HCT116 (cell line): ENCODE measurements around the gene DMRT3. TPM values are rescaled to one million over a fixed set of nuclear protein-coding genes. Genes with fewer than 3 reads are reported as not detected.

ENCODE experiments used
- ATAC-seq: fragments of 200-7000 bp; cut with Tn5 transposase; 2 replicates; pipeline ENCODE4 v1.9.1; 2020; ENCODE audit warnings: mild to moderate bottlenecking, moderate library complexity
- BruUV-seq: library from RNA; stranded (reverse); fragments of 400-500 nt; replicated peaks from 2 replicates; lab custom pipeline; 2021; lab: Mats Ljungman, UMichigan
- CTCF ChIA-PET: fragments of 300-600 bp; sonication (Branson Sonifier 250); formaldehyde crosslinking; loops from one replicate; lab custom pipeline; 2021; ENCODE audit warnings: antibody characterized with exemption; lab: Charles Lee
- POLR2A ChIA-PET: fragments of 300-600, 350-600 bp; sonication (Branson Sonifier 250); formaldehyde crosslinking; loops from one replicate; lab custom pipeline; 2021; ENCODE audit warnings: antibody characterized with exemption; lab: Charles Lee
- RAD21 ChIA-PET, 2 experiments: fragments of 300-600 bp; sonication (Branson Sonifier 250); formaldehyde crosslinking; loops; one replicate each; lab custom pipeline; 2023; ENCODE audit warnings: low total read pairs in 2 of 2; ENCODE audit not compliant: uncharacterized antibody in 2 of 2, unreplicated experiment in 2 of 2, low non-redundant PET in 1 of 2; lab: Charles Lee
- DNase-seq: peaks from one replicate; pipeline ENCODE4 v3.0.0-alpha.2; 2010; ENCODE audit warnings: low read depth, low spot score
- H2AFZ ChIP-seq: fragments of 200-600 bp; shearing (Covaris generic), sonication (generic); 2 replicates; pipeline ENCODE4 v1.6.1; 2017; ENCODE audit warnings: low read depth, mixed run types, mixed read lengths, antibody characterized with exemption, low read length; ENCODE audit not compliant: poor library complexity, severe bottlenecking
- H3K27ac ChIP-seq: 2 replicates; pipeline ENCODE4 v1.5.1; 2012; ENCODE audit warnings: low read depth, low read length
- H3K27me3 ChIP-seq: fragments of 200-600 bp; sonication (generic); 2 replicates; pipeline ENCODE4 v1.6.1; 2016; ENCODE audit warnings: mixed run types, low read length, mixed read lengths; ENCODE audit not compliant: insufficient read depth
- H3K36me3 ChIP-seq, 2 experiments: fragments of 200-500 bp in 1 of 2; fragments of 200-600 bp in 1 of 2; sonication (Bioruptor generic) in 1 of 2; sonication (generic) in 1 of 2; 2 replicates each; pipeline versions ENCODE4 v1.5.1 to v1.6.1; 2014 to 2016; ENCODE audit warnings: low read length in 2 of 2, inconsistent platforms in 1 of 2, mixed read lengths in 1 of 2, mixed run types in 1 of 2; ENCODE audit not compliant: insufficient read depth in 2 of 2, control insufficient read depth in 1 of 2
- H3K4me1 ChIP-seq, 2 experiments: fragments of 200-600 bp in 1 of 2; sonication (generic) in 1 of 2; 2 replicates each; pipeline versions ENCODE4 v1.5.1 to v1.6.1; 2012 to 2017; ENCODE audit warnings: low read length in 2 of 2, inconsistent platforms in 1 of 2, mild to moderate bottlenecking in 1 of 2, mixed read lengths in 1 of 2, mixed run types in 1 of 2, moderate library complexity in 1 of 2; ENCODE audit not compliant: insufficient read depth in 2 of 2, control insufficient read depth in 1 of 2
- H3K4me2 ChIP-seq: fragments of 200-600 bp; sonication (generic); 2 replicates; pipeline ENCODE4 v1.6.1; 2017; ENCODE audit warnings: mixed run types, low read length, mixed read lengths
- H3K4me3 ChIP-seq, 2 experiments: fragments of 200-600 bp in 1 of 2; sonication (generic) in 1 of 2; replicated peaks in 1 of 2; 2 replicates each; pipeline ENCODE4 v1.5.1; 2011 to 2016; ENCODE audit warnings: low read length in 2 of 2, control low read depth in 1 of 2, low read depth in 1 of 2, mild to moderate bottlenecking in 1 of 2, mixed read lengths in 1 of 2, mixed run types in 1 of 2
- H3K79me2 ChIP-seq: fragments of 200-600 bp; sonication (generic); 2 replicates; pipeline ENCODE4 v1.6.1; 2017; ENCODE audit warnings: mild to moderate bottlenecking, mixed run types, low read length, moderate library complexity, mixed read lengths; ENCODE audit not compliant: insufficient read depth
- H3K9ac ChIP-seq: fragments of 200-600 bp; sonication (generic); 2 replicates; pipeline ENCODE4 v1.6.1; 2016; ENCODE audit warnings: low read length, mixed read lengths
- H3K9me2 ChIP-seq: fragments of 200-600 bp; sonication (generic), shearing (Covaris generic); 2 replicates; pipeline ENCODE4 v1.6.1; 2017; ENCODE audit warnings: mixed run types, mild to moderate bottlenecking, moderate library complexity; ENCODE audit not compliant: insufficient read depth
- H3K9me3 ChIP-seq, 2 experiments: fragments of 200-500 bp in 1 of 2; fragments of 200-600 bp in 1 of 2; sonication (Bioruptor generic) in 1 of 2; sonication (generic) in 1 of 2; 2 replicates each; pipeline ENCODE4 v1.6.1; 2014 to 2017; ENCODE audit warnings: low read length in 2 of 2, mixed read lengths in 2 of 2, inconsistent platforms in 1 of 2, low read depth in 1 of 2, mild to moderate bottlenecking in 1 of 2, mixed run types in 1 of 2, moderate library complexity in 1 of 2; ENCODE audit not compliant: control insufficient read depth in 1 of 2, insufficient read depth in 1 of 2
- H4K20me1 ChIP-seq: fragments of 200-600 bp; sonication (generic), shearing (Covaris generic); 2 replicates; pipeline ENCODE4 v1.6.1; 2017; ENCODE audit warnings: mixed run types, mild to moderate bottlenecking, moderate library complexity; ENCODE audit not compliant: insufficient read depth
- CBX3 ChIP-seq: IDR thresholded peaks from 2 replicates; pipeline ENCODE4 v1.6.1; 2012; ENCODE audit warnings: low read depth
- CEBPB ChIP-seq: IDR thresholded peaks from 2 replicates; pipeline ENCODE4 v1.6.1; 2012; ENCODE audit warnings: low read depth
- EGR1 ChIP-seq: IDR thresholded peaks from 2 replicates; pipeline ENCODE4 v1.6.1; 2012; ENCODE audit warnings: low read depth
- EZH2 ChIP-seq: fragments of 200-600 bp; sonication (generic); IDR thresholded peaks from 2 replicates; pipeline ENCODE4 v1.6.1; 2017; ENCODE audit warnings: antibody characterized with exemption, mixed run types
- EZH2phosphoT487 ChIP-seq: fragments of 200-600 bp; IDR thresholded peaks from 2 replicates; pipeline ENCODE4 v1.6.1; 2018; ENCODE audit warnings: antibody characterized with exemption, borderline replicate concordance
- FOSL1 ChIP-seq: IDR thresholded peaks from 2 replicates; pipeline ENCODE4 v1.6.1; 2012; ENCODE audit warnings: low read depth
- POLR2A ChIP-seq: IDR thresholded peaks from 2 replicates; pipeline ENCODE4 v1.7.0; 2011; ENCODE audit warnings: borderline replicate concordance; ENCODE audit not compliant: insufficient read depth, insufficient read length; ENCODE audit errors: extremely low read depth
- POLR2AphosphoS5 ChIP-seq: IDR thresholded peaks from 2 replicates; pipeline ENCODE4 v1.6.1; 2011; ENCODE audit warnings: mild to moderate bottlenecking, low read depth, low read length, moderate library complexity
- SIN3A ChIP-seq: IDR thresholded peaks from 2 replicates; pipeline ENCODE4 v1.6.1; 2012; ENCODE audit warnings: low read depth
- SRF ChIP-seq: IDR thresholded peaks from 2 replicates; pipeline ENCODE4 v1.6.1; 2012; ENCODE audit warnings: low read depth
- YY1 ChIP-seq: IDR thresholded peaks from 2 replicates; pipeline ENCODE4 v1.6.1; 2011; ENCODE audit warnings: low read length, low read depth, moderate library complexity, mild to moderate bottlenecking; ENCODE audit not compliant: insufficient replicate concordance; ENCODE audit errors: extremely low read depth
- ZFX ChIP-seq: fragments of 450-650 bp; IDR thresholded peaks from 2 replicates; pipeline ENCODE4 v1.6.1; 2017
- ZNF274 ChIP-seq: fragments of 200-500 bp; sonication (Bioruptor generic); IDR thresholded peaks from 2 replicates; pipeline ENCODE4 v1.6.1; 2014; ENCODE audit warnings: mild to moderate bottlenecking, low read depth, low read length, inconsistent platforms
- intact Hi-C: fragments of 100-400 bp; cut with micrococcal nuclease; formaldehyde crosslinking; loops from 2 replicates; pipeline ENCODE4 v1.10.0; 2022
- total RNA-seq: library from RNA; stranded (reverse); gene quantifications from one replicate; pipeline ENCODE4 v1.2.1, GENCODE V29; 2021; ENCODE audit not compliant: unreplicated experiment
- TF ChIP-seq, protein P1 (sequence below): IDR thresholded peaks from 2 replicates; pipeline ENCODE4 v1.6.1; 2012
- TF ChIP-seq, protein P2 (sequence below), 3 experiments: fragments of 200-600 bp in 1 of 3; sonication (generic) in 1 of 3; IDR thresholded peaks in 2 of 3; conservative IDR thresholded peaks in 1 of 3; 2 replicates each; pipeline ENCODE4 v1.5.1; 2012 to 2017; ENCODE audit warnings: low read depth in 2 of 3, low read length in 2 of 3, antibody characterized with exemption in 1 of 3, borderline replicate concordance in 1 of 3, control low read depth in 1 of 3, mild to moderate bottlenecking in 1 of 3, mixed read lengths in 1 of 3, mixed run types in 1 of 3, moderate library complexity in 1 of 3; ENCODE audit not compliant: insufficient read depth in 1 of 3
- TF ChIP-seq, protein P3 (sequence below): IDR thresholded peaks from 2 replicates; pipeline ENCODE4 v1.6.1; 2011; ENCODE audit warnings: mild to moderate bottlenecking, low read length, moderate library complexity; ENCODE audit not compliant: insufficient replicate concordance; ENCODE audit errors: extremely low read depth
- TF ChIP-seq, protein P4 (sequence below): IDR thresholded peaks from 2 replicates; pipeline ENCODE4 v1.6.1; 2012; ENCODE audit warnings: low read depth
- TF ChIP-seq, protein P5 (sequence below): IDR thresholded peaks from 2 replicates; pipeline ENCODE4 v1.6.1; 2012

Gene DMRT3
- total RNA-seq, 1 experiment from 2014 or later: not detected

DNA sequence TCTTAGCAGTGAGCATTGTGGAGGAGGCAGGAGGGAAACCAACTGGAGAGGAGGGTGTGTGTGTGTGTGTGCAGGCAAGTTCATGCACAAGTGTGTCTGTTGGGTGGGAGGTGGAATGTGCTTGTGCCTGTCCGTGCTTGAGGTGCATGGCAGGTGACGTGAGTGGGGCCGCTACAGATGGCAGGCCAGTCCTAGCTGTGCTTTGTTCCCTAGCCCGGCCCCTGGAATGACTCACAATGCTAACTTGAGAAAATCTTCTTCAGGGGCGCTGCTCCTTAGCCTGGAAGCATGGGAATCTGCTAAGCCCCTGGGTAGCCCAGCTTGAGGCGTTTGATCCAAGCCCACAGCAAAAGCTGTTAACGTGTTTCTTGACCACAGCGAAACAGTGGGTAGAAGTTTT is 48.7 kb downstream of the DMRT3 start:
- Histone ChIP-seq H3K4me3 (no peak overlapping the region), H3K4me1 (no peaks in the 10 kb centered on the region), H4K20me1 (no peaks in the 10 kb centered on the region), H3K27ac (no peak overlapping the region), H3K9me2 (no peaks in the 10 kb centered on the region), H3K4me2 (no peak overlapping the region), H3K9ac (no peak overlapping the region)
- ChIA-PET POLR2A (no interaction called here), RAD21 (no interaction called here), CTCF (no interaction called here)
- no peak for DNase-seq
- TF ChIP-seq CBX3 (no peak), ZFX (no peak), POLR2A (no peak), SRF (no peak), POLR2AphosphoS5 (no peak), EZH2 (no peak), FOSL1 (no peak), SIN3A (no peak), EGR1 (no peak), CEBPB (no peak), YY1 (no peak), EZH2phosphoT487 (no peak), ZNF274 (no peak)
- TF ChIP-seq, protein P1, sequence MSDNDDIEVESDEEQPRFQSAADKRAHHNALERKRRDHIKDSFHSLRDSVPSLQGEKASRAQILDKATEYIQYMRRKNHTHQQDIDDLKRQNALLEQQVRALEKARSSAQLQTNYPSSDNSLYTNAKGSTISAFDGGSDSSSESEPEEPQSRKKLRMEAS: no peak
- TF ChIP-seq, protein P2, sequence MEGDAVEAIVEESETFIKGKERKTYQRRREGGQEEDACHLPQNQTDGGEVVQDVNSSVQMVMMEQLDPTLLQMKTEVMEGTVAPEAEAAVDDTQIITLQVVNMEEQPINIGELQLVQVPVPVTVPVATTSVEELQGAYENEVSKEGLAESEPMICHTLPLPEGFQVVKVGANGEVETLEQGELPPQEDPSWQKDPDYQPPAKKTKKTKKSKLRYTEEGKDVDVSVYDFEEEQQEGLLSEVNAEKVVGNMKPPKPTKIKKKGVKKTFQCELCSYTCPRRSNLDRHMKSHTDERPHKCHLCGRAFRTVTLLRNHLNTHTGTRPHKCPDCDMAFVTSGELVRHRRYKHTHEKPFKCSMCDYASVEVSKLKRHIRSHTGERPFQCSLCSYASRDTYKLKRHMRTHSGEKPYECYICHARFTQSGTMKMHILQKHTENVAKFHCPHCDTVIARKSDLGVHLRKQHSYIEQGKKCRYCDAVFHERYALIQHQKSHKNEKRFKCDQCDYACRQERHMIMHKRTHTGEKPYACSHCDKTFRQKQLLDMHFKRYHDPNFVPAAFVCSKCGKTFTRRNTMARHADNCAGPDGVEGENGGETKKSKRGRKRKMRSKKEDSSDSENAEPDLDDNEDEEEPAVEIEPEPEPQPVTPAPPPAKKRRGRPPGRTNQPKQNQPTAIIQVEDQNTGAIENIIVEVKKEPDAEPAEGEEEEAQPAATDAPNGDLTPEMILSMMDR (IDR thresholded peaks at IDR 0.05 in 2 of 3, conservative IDR thresholded peaks at IDR 0.05 in 1 of 3; ENCODE audit: borderline replicate concordance in 1 of 3, insufficient read depth in 1 of 3, low read depth in 2 of 3, low read length in 2 of 3): no peak
- TF ChIP-seq, protein P3, sequence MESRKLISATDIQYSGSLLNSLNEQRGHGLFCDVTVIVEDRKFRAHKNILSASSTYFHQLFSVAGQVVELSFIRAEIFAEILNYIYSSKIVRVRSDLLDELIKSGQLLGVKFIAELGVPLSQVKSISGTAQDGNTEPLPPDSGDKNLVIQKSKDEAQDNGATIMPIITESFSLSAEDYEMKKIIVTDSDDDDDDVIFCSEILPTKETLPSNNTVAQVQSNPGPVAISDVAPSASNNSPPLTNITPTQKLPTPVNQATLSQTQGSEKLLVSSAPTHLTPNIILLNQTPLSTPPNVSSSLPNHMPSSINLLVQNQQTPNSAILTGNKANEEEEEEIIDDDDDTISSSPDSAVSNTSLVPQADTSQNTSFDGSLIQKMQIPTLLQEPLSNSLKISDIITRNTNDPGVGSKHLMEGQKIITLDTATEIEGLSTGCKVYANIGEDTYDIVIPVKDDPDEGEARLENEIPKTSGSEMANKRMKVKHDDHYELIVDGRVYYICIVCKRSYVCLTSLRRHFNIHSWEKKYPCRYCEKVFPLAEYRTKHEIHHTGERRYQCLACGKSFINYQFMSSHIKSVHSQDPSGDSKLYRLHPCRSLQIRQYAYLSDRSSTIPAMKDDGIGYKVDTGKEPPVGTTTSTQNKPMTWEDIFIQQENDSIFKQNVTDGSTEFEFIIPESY: no peak
- TF ChIP-seq, protein P4, sequence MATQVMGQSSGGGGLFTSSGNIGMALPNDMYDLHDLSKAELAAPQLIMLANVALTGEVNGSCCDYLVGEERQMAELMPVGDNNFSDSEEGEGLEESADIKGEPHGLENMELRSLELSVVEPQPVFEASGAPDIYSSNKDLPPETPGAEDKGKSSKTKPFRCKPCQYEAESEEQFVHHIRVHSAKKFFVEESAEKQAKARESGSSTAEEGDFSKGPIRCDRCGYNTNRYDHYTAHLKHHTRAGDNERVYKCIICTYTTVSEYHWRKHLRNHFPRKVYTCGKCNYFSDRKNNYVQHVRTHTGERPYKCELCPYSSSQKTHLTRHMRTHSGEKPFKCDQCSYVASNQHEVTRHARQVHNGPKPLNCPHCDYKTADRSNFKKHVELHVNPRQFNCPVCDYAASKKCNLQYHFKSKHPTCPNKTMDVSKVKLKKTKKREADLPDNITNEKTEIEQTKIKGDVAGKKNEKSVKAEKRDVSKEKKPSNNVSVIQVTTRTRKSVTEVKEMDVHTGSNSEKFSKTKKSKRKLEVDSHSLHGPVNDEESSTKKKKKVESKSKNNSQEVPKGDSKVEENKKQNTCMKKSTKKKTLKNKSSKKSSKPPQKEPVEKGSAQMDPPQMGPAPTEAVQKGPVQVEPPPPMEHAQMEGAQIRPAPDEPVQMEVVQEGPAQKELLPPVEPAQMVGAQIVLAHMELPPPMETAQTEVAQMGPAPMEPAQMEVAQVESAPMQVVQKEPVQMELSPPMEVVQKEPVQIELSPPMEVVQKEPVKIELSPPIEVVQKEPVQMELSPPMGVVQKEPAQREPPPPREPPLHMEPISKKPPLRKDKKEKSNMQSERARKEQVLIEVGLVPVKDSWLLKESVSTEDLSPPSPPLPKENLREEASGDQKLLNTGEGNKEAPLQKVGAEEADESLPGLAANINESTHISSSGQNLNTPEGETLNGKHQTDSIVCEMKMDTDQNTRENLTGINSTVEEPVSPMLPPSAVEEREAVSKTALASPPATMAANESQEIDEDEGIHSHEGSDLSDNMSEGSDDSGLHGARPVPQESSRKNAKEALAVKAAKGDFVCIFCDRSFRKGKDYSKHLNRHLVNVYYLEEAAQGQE: no peak
- TF ChIP-seq, protein P5, sequence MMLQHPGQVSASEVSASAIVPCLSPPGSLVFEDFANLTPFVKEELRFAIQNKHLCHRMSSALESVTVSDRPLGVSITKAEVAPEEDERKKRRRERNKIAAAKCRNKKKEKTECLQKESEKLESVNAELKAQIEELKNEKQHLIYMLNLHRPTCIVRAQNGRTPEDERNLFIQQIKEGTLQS: no peak
- TF ChIP-seq, all 23 proteins: peak for 0
- BruUV-seq: no TSS peak
- Histone ChIP-seq H3K9me3 (peaks cover 0 to 6% of the 10 kb centered on the region in 2 experiments; a peak in 1 of 4 replicates), H3K27me3 (no peaks in the 10 kb centered on the region), H3K79me2 (no peaks in the 10 kb centered on the region), H2AFZ (no peak overlapping the region), H3K36me3 (no peaks in the 10 kb centered on the region)
- ATAC-seq: no peak
- intact Hi-C loops: no loop called here
